Measurements from ENCODE around the gene PRKCE. TPM values are rescaled to one million over a fixed set of nuclear protein-coding genes. Genes with fewer than 3 reads are reported as not detected.

Gene PRKCE
- total and polyA plus RNA-seq, 2 donors (not counting 3 experiments of a cell fraction or from before 2014, with no cell fraction given), result 27.9 to 33.9 TPM

- dilution Hi-C loops (cut with MboI; ENCODE audit: extremely low pct_ligation_motif_present, low sequenced_read_pairs), result no loop called here
- H3K9ac ChIP-seq (replicated peaks; ENCODE audit: extremely low read depth, insufficient read depth, low read length), result no peak overlapping the region
- DNase-seq (ENCODE audit: low read depth, low spot score) (no peak), FAIRE-seq (no peak)
- intact Hi-C loops (cut with micrococcal nuclease), result no loop called here
- peaks cover 43% of the 10 kb centered on the region for H3K4me1 ChIP-seq (ENCODE audit: control insufficient read depth, extremely low read depth, insufficient read depth, low read length)
- H4K20me1 ChIP-seq (replicated peaks; ENCODE audit: control insufficient read depth, extremely low read depth, insufficient read depth, low read length), result no peaks in the 10 kb centered on the region
- ChIA-PET CTCF (interaction anchor here (1.0 to 1.3 kb wide), 3 partner anchors 17 to 100 kb away, joined by 3 to 4 read pairs (median 3); no protein-coding TSS in a partner anchor), POLR2A (interaction anchor here (1.6 kb wide), 1 partner anchor 232 kb away, joined by 5 read pairs; the partner anchor contains the start of gene EPAS1)
- H3K4me2 ChIP-seq (ENCODE audit: insufficient read depth, low read length), result no peak overlapping the region
- no peak overlapping the region for H3K4me3 ChIP-seq (replicated peaks in 1 of 3; ENCODE audit: insufficient read depth in 1 of 3, low read depth in 1 of 3, low read length in 3 of 3)
- H3K9me3 ChIP-seq (replicated peaks; ENCODE audit: control insufficient read depth, insufficient read depth, low read length), result no peaks in the 10 kb centered on the region
- H3K9me1 ChIP-seq (replicated peaks; ENCODE audit: control insufficient read depth, extremely low read depth, insufficient read depth, low read length), result no peaks in the 10 kb centered on the region
- no peaks in the 10 kb centered on the region for H3K79me2 ChIP-seq (ENCODE audit: control insufficient read depth, insufficient read depth, low read length)
- H3K27me3 ChIP-seq (ENCODE audit: control insufficient read depth in 2 of 2, insufficient read depth in 2 of 2, low read length in 2 of 2), result no peaks in the 10 kb centered on the region
- no peaks in the 10 kb centered on the region for H3K36me3 ChIP-seq (ENCODE audit: control insufficient read depth in 2 of 2, extremely low read depth in 1 of 2, insufficient read depth in 2 of 2, low read length in 2 of 2)
- H2AFZ ChIP-seq (ENCODE audit: low read depth, low read length), result no peak overlapping the region
- no peak for TF ChIP-seq MAX (IDR thresholded peaks at IDR 0.05; ENCODE audit: insufficient read depth, insufficient read length)
- TF ChIP-seq POLR2AphosphoS5 (IDR thresholded peaks at IDR 0.05; ENCODE audit: insufficient read depth, low read depth, low read length), result no peak
- no peak for TF ChIP-seq EZH2 (IDR thresholded peaks at IDR 0.05; ENCODE audit: borderline replicate concordance, low read depth, low read length, severe bottlenecking)
- no peak for TF ChIP-seq GATA2 (IDR thresholded peaks at IDR 0.05; ENCODE audit: insufficient read depth, insufficient read length, low read depth, low read length)
- no peak for TF ChIP-seq FOS (IDR thresholded peaks at IDR 0.05; ENCODE audit: borderline replicate concordance, insufficient read depth, low read length)
- TF ChIP-seq POLR2A (IDR thresholded peaks at IDR 0.05; ENCODE audit: low read depth, low read length), result no peak
- no peak for TF ChIP-seq CTCF (IDR thresholded peaks at IDR 0.05; ENCODE audit: extremely low read depth in 1 of 2, insufficient read depth in 1 of 2, low read depth in 1 of 2, low read length in 2 of 2)
- TF ChIP-seq JUN (IDR thresholded peaks at IDR 0.05; ENCODE audit: borderline replicate concordance, insufficient read depth, insufficient read length, low read depth), result no peak
- TF ChIP-seq MYC (IDR thresholded peaks at IDR 0.05; ENCODE audit: low read depth, low read length), result no peak
- H3K27ac ChIP-seq (ENCODE audit: insufficient read depth, low read depth, low read length), result no peak overlapping the region
- BruUV-seq (replicated peaks), result no TSS peak
These were observed 413.7 kb downstream of the PRKCE start for GRCh38 chr2:46065152-46065551.
